Lung microvascular endothelial cell (primary cell): ENCODE results near the gene HYAL2. TPM values are rescaled to one million over a fixed set of nuclear protein-coding genes. Genes with fewer than 3 reads are reported as not detected.

ENCODE experiments used
- DNase-seq, 2 donors: peaks; one replicate each; pipeline versions ENCODE4 v3.0.0 to v3.0.0-alpha.2; 2010; ENCODE audit warnings: low read depth in 2 of 2
- total RNA-seq: library from RNA; depleted of rRNA; stranded (reverse); fragments of >200 nt; gene quantifications from 2 replicates; pipeline ENCODE4 v1.2.1, GENCODE V29; 2014

The HYAL2 gene
- total RNA-seq = 404 and 600 TPM in 2 replicates

- DNase-seq = peak; percentile 77 to 89
Observed at GRCh38 chr3:50322386-50323091, at the start of gene HYAL2. HYAL2 (minus strand) TSS chr3:50322745; CDS start chr3:50320489, 2,256 bp downstream.

- no peak for DNase-seq
Observed at GRCh38 chr3:50371133-50371685, 48.7 kb upstream of the HYAL2 start.

GRCh38 chr3:50370594-50370993 lies 48.0 kb upstream of the HYAL2 start:
- peak in 1 of 2 donors; percentile 83 for DNase-seq

GRCh38 chr3:50369012-50369670 lies 46.6 kb upstream of the HYAL2 start:
- no peak for DNase-seq

- no peak for DNase-seq
Observed at GRCh38 chr3:50365842-50366220, 43.3 kb upstream of the HYAL2 start.

GRCh38 chr3:50365080-50365841 lies 42.7 kb upstream of the HYAL2 start:
- peak; percentile 61 to 64 for DNase-seq

- DNase-seq = peak in 1 of 2 donors; percentile 14
Observed at GRCh38 chr3:50364573-50365079, 42.1 kb upstream of the HYAL2 start.

- DNase-seq = no peak
Observed at GRCh38 chr3:50359760-50360110, 37.2 kb upstream of the HYAL2 start.

- DNase-seq = peak; percentile 99
Observed at GRCh38 chr3:50358911-50359759, 36.6 kb upstream of the HYAL2 start, which contains the start of gene TMEM115. TMEM115 (minus strand) TSS chr3:50359521; CDS start chr3:50359063, 458 bp downstream.

- DNase-seq = no peak
Observed at GRCh38 chr3:50358355-50358910, 35.9 kb upstream of the HYAL2 start.

GRCh38 chr3:50357481-50357880 lies 34.9 kb upstream of the HYAL2 start:
- DNase-seq = no peak

GRCh38 chr3:50356553-50356952 lies 34.0 kb upstream of the HYAL2 start:
- peak in 1 of 2 donors; percentile 49 for DNase-seq

GRCh38 chr3:50355829-50356552 lies 33.4 kb upstream of the HYAL2 start:
- DNase-seq = no peak

- DNase-seq = no peak
Observed at GRCh38 chr3:50354850-50355249, 32.3 kb upstream of the HYAL2 start.

GRCh38 chr3:50354186-50354764 lies 31.7 kb upstream of the HYAL2 start:
- DNase-seq = no peak

GRCh38 chr3:50353245-50354004 lies 30.9 kb upstream of the HYAL2 start:
- DNase-seq = no peak

GRCh38 chr3:50352781-50353180 lies 30.2 kb upstream of the HYAL2 start:
- DNase-seq = peak; percentile 24

GRCh38 chr3:50351323-50351697 lies 28.8 kb upstream of the HYAL2 start:
- DNase-seq = no peak
